GF-D8 (cell line): ENCODE results near the gene PROB1.
"Not testable (repeated sequence)": the region's sequence is repeated elsewhere in the genome, so short reads cannot be mapped to it uniquely, and the experiment has no call there.

Experiments
- DNase-seq: peaks from one replicate; lab custom pipeline; 2025; lab: John Stamatoyannopoulos, UW

PROB1 gene

GRCh38 chr5:139414581-139415130 is 19.8 kb upstream of the PROB1 start:
- DNase-seq = no peak

DNA sequence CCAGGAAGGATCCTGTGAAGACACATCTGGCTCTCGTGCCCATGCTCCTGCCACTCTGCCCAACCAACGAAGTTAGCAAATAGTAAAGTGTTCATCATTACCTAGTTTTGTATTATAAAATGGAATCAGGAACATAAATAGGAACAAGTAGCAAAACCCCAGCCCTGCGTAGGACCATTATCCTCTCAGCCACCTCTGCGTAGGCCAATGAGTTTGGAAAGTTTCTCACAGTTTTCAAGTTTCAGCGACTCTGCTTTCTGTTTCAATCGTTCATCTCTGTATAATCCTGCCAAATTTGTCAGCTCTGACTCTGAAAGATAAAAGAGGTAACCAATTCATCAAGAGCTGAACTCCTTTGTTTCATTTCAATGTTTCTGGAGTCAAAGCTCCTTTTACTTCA is 19.1 kb upstream of the PROB1 start:
- no peak for DNase-seq

- no peak for DNase-seq
These were observed 18.2 kb upstream of the PROB1 start for GRCh38 chr5:139413153-139413552.

DNA sequence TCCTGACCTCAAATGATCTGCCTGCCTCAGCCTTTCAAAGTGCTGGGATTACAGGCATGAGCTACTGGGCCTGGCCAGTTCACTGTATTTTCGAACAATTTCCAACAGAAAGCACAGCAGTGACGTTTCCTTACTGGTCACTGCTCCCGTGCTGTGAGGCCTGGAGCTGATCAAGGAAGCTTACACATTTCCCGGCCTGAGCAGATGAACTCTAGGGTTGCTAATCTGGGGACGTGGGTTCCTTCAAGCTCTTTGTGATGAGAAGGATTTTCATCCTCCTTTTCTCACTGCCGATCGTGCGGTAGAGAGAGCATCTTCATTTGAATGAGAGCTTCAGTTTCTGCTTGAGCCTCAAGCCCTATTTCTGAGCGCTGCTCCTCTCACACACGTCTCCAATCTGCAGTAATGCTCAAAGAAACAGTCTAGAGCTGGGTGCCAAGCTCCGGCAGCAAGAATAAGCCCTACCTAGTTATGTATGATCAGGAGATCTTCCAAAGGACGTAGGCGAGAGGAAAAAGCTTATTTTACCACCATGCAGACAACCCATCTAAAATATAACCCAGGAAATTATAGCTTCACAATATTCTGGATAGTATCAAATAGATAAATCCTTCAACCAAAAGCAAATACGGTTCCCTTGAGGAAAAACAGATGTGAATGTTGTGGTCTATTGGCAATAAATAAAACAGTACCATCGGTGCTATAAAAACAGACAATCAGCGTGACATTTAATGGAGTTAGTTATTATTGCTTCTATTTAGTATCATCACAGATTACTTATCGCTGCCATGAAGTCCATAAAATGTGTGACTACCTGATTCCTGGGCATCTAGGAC is 16.3 kb upstream of the PROB1 start:
- no peak for DNase-seq

GRCh38 chr5:139410121-139410992 is 15.5 kb upstream of the PROB1 start:
- DNase-seq = no peak

GRCh38 chr5:139409116-139409515 is 14.2 kb upstream of the PROB1 start:
- not testable (repeated sequence) for DNase-seq

DNA sequence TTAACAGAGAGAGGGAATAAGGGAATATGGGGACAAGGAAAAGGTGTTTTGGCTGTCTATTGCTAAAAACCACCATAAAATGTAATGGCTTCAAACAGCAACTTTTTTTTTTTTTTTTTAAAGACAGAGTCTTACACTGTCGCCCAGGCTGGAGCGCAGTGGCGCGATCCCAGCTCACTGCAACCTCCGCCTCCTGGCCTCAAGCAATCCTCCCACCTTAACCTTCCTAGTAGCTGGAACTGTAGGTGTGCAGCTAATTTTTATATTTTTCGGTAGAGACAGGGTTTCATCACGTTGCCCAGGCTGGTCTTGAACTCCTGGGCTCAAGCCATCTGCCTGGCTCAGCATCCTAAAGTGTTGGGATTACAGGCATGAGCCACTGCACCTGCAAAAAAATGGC is 13.3 kb upstream of the PROB1 start:
- no peak for DNase-seq

GRCh38 chr5:139407517-139407916 is 12.6 kb upstream of the PROB1 start:
- peak; percentile 55 for DNase-seq

- DNase-seq = no peak
These were observed 12.1 kb upstream of the PROB1 start for GRCh38 chr5:139406963-139407362.

- DNase-seq = no peak
These were observed 9.6 kb upstream of the PROB1 start for GRCh38 chr5:139404484-139404840.

DNA sequence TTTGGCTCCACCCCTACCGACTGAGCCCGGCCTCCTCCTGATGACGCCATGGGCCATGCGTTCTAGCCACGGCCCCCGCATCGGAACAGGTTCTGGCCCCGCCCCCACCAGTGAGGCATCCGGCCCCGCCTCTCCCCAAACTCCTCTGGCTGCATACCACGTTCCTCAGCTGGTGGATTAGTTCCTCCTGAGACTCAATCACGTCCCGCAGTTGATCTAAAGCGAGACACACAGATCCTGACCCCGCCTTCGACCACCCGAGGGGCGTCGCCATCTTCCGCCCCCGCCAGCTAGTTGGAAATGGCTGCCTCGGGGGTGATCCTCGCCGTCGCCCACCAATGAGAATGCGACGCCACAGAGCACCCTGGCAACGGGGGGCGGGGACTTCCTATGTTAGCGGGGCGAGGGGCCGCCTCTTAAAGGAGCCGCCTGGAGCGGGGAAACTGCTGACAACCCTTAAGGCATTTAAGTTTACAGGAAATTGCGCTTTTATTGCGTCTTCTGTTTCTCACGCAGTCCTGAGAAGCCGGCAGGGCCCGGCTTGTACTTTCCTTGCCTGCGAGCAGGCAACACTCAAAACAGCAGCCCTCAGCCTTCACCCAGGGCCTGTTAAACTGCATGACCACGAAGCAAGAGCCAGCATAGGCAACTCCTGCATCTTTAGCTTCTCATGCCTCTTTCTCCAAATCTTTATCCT is 9.0 kb upstream of the PROB1 start, which contains the start of gene SPATA24:
Gene SPATA24 (minus strand): TSS at position 303 of the 697 bp plus-strand sequence. CDS start 29 bp downstream, at position 274.
- peak; percentile 94 for DNase-seq

DNA sequence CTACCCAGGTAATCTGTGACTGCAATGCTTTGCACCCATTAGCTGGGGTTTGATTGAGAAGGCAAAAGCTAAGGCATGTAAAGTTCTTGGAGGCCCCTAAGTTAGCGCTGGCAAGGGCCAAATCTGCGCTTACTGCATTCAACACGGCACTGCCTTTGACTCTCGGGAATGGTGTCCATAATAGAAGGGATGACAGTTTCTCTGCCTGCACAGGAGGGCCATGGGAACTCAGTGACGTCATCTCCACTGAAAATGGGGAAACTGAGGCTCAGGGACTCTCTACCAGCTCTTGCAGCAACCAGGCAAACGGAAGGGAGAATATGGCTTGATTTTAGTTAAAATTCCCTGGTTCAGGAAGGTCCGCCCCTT is 8.5 kb upstream of the PROB1 start:
- no peak for DNase-seq

DNA sequence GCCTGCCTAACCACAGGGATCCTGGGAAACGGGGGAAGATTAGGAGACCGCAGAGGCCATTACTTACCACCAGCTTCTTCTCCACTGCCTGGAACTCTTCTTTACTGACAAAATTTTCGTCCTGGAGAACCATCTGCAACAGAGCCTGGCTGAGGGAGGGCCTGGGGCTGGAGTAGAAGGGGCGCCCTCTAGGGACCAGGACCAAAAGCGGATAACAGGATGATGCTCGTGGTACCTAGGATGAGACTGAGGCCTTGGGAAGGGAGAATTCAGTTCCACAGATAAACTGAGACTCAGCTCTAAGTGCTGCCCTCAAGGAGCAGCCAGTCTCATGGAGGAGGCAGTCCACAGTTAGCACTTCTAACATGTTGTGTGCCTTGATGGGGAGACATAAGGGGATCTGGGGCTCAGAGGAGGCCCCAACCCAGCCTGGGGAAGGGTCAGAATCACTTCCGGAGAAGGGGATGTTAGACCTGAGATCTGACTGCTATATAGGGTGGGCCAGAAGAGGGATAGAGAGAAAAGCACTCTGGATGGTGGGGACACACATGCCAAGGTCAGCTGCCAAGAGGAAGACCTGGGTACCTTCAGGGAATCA is 7.8 kb upstream of the PROB1 start:
- no peak for DNase-seq

- DNase-seq = no peak
These were observed 6.6 kb upstream of the PROB1 start for GRCh38 chr5:139401546-139401945.

DNA sequence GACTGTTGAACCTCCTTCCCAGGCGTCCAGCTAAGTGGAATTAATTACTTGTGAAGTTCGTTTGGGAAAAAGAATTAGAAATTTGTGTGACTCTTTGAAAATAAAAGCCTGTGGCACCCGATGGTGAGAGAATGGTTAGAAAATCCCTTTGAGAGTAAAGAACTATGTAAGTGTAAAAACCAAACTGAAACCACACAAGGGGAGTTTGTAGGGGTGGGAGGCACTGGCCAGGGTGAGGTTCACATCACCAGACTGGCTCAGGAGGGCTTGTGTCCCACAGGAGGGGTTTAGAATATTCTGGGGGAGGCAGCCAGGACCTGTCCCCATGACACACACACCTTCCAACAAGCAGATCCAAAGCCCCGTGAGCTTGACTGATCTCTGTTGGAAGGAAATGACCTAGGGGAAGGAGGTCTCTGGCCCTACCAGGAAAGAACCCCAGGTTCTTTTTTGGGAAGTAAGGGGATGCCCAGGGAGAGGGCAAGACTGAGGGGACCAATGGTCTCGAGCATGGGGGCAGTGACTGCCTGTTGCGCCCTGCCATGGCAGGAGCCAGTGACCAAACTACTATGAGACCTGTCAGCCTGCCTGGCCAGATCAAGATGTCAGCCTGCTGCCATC is 4.7 kb upstream of the PROB1 start:
- no peak for DNase-seq

- no peak for DNase-seq
These were observed 3.0 kb upstream of the PROB1 start for GRCh38 chr5:139397921-139398320.

- DNase-seq = no peak
These were observed 1.8 kb upstream of the PROB1 start for GRCh38 chr5:139396691-139397090.

DNA sequence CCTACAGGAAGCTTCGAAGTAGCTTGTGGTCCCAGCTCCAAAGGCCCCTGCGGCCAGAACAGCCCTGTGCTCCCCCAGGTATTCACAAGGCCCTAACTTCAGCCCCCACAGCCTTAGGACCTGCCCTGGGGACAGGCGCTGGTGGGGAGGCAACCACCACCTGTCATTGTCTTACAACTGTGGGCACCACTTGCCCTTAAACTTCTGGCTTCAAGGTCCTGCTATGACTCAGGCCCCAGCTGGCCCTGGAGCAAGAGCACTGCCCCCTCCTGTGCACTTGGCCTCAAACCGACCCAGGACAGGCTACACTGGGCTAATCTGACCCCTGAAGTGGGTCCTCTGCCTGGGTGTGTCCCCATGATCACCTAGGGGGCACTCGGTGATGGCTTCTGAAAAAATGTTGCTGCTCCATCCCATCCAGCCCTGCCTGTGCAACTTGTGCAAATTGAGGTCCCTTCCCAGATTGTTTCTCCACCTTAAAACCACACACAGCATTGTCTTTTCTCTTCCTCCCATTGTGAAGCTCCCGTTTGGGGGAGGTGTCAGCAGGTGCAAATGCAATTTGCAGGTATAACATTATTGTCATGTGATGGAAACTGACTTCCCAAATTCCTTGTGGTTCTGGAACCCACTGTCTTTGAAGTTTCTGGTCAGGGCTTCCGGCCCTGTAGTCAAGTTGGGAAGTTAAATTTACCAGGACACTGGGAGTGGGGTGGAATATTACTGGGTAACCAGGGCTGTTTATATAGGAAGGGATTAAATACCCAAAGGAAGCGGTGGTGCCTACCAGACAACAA is 1.1 kb upstream of the PROB1 start:
- no peak for DNase-seq

DNA sequence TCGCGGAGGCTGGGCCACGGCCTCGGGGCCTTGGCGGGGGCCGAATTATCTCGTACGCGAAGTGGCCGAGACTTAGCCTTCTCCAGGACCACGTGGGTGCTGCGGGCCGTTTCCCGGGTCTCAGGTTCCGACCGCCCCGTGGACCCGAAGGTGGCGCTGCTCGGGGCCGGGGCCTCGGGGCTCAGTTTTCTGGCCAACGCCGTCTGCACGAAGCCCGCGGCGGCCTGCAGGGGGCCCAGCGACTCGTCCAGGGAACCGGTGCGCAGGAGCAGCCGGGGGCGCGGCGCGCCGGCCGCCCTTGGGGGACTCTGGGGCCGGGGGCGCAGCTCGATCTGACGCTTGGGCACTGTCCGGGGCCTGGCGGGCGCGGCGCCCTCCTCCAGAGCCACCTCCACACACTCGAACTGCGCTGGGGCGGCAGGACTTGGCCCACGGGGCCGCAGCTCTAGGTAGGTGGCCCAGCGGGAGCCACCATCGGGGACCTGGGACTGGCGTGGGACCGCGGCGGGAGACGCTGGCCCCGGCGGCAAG is 716 bp downstream of the PROB1 start:
- no peak for DNase-seq

GRCh38 chr5:139393497-139394122 is 1.3 kb downstream of the PROB1 start:
- DNase-seq = no peak
